ENCODE measurements around the gene PCSK9.
"Not testable (repeated sequence)": the region's sequence is repeated elsewhere in the genome, so short reads cannot be mapped to it uniquely, and the experiment has no call there.

The PCSK9 gene

DNA sequence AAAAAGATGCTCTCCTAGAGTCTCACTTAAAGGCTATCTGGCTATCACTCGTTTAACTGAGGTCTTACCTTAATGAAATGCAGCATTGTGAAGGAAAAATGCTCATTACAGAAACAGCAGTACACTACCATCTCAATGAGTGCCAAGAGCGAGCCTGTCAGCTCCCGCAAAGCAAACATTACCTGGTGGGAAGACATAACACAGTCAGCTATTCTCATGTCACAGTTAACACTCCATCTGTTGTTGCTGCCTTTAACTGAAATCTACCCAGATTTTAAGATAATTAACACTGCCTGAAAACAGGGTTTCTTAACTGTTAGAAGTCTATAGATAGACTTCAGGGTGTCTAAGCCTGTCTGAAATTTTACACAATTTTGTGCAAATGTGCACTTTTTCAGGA lies 39.1 kb downstream of the PCSK9 start:
- no peak for DNase-seq (ENCODE audit: low read depth, low spot score)

- DNase-seq (ENCODE audit: low read depth, low spot score), result no peak
Observed at GRCh38 chr1:55079651-55080050, 40.3 kb downstream of the PCSK9 start.

DNA sequence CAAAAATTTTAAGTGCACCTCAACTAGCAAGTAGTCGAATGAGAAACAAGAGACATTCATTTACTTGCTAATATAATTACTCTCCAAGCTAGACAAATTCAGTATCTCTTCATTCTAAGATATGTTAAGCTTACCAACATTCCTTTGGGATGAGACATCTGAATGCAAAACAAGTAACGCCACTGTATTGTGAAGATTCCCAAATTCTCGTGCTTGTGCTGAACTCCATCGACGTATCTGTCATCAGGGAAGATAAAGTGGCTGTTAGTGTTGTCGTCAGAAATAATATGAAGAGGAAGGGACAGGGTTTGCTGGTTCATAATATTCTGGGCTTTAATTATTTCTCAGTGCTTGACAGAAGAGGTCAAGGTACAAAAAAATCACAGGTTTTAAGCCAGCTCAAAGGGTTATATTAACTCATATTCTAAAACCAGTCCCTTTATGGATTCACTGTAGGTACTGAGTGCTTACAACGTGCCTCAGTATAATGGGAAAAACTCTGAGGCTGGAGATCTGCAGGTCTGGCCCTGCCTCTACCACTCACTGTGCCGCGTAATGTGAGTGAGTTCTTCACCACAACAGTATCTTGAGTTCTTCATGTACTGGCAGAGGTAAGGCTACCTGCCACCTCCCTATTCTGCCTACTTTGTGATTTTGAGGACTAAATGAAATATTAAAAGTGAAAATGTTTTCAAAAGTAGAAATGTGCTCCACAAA lies 42.0 kb downstream of the PCSK9 start:
- no peak for DNase-seq (ENCODE audit: low read depth, low spot score)

GRCh38 chr1:55081905-55082296 lies 42.6 kb downstream of the PCSK9 start:
- DNase-seq (ENCODE audit: low read depth, low spot score), result no peak

GRCh38 chr1:55084257-55084656 lies 44.9 kb downstream of the PCSK9 start:
- no peak for DNase-seq (ENCODE audit: low read depth, low spot score)

DNA sequence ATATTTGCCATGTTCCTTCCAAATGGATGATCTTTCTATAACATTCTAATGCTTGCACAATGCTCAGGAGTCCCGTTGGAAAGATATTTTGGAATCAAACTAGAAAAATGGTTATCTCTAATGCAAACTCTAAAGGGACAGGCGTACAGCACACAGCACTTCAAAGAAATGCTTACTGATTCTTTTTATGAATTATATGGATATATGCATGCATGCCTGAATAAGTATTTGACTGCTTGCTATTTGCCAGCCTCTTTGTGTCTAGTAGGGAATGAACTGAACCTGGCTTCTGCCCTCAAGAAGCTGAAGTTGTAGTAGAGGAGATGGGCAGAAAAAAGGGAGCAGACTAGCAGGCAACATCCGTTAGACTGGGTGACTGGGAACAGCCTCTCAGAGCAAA lies 48.1 kb downstream of the PCSK9 start:
- DNase-seq (ENCODE audit: low read depth, low spot score), result no peak

GRCh38 chr1:55088413-55088812 lies 49.1 kb downstream of the PCSK9 start:
- DNase-seq (ENCODE audit: low read depth, low spot score), result no peak

GRCh38 chr1:55089683-55090082 lies 50.3 kb downstream of the PCSK9 start:
- no peak for DNase-seq (ENCODE audit: low read depth, low spot score)

GRCh38 chr1:55092475-55092874 lies 53.1 kb downstream of the PCSK9 start:
- DNase-seq (ENCODE audit: low read depth, low spot score), result no peak

GRCh38 chr1:55095095-55095494 lies 55.7 kb downstream of the PCSK9 start:
- DNase-seq (ENCODE audit: low read depth, low spot score), result no peak

- no peak for DNase-seq (ENCODE audit: low read depth, low spot score)
Observed at GRCh38 chr1:55103891-55104290, 64.5 kb downstream of the PCSK9 start.

GRCh38 chr1:55107101-55107500 lies 67.8 kb downstream of the PCSK9 start:
- no peak for DNase-seq (ENCODE audit: low read depth, low spot score)

GRCh38 chr1:55109005-55109404 lies 69.7 kb downstream of the PCSK9 start:
- not testable (repeated sequence) for DNase-seq (ENCODE audit: low read depth, low spot score)
